ENCODE measurements around the gene ARHGAP35.
A peak's percentile ranks its signal among the peaks of the same experiment; 100 is the strongest.

The ARHGAP35 gene

DNA sequence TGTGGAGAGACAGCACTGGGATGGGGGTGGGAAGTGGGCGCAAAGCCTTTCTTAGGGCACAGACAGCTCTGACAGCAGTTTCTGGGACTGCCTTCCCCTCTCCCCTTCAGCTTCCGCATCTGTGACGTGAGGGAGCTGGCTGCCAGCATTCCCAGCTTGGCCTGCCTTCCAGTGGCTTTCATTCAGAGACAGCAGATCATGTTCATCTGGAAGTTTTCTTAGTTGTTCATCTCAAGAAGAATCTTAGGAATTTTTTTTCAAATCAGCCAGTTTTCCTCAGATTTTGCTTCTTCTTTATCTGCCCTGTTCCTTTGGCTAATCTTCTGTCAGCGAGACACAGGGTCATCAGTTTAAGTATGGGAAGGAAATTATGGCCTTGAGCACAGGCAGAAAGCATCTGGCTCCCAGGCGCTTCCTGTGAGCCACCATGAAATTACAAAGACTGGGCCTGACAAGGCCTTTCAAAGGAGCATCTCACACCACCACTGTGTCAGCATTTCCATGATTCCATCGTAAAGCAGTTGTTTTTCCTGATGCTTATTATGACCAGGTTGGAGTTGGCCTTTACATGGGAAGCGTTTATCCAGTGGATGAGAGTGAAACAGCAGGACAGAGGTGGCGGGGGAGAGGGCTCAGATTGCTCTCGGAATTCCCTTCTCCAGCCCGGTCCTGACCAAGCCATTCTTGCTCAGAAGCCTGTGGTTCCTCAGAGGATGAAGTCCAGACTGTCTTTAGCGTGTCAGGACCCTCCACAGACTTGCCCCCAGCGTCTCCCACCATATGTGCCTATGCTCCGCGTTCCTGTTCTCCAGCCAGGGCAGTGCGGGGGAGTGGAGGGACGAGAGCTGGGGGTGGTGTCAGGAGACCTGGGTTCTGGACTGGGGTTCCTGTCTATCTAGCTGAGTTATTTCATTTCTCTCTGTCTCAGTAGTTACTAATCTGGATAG is 43.6 kb downstream of the ARHGAP35 start:
- Histone ChIP-seq H3K27ac (ENCODE audit: low read depth, low read length) (peak overlapping the region; percentile 66), H3K79me2 (ENCODE audit: control insufficient read depth, insufficient read depth, low read length, unreplicated experiment) (peaks cover 83% of the 10 kb centered on the region), H3K4me1 (ENCODE audit: control insufficient read depth, insufficient read depth, low read length, unreplicated experiment) (peaks cover 45% of the 10 kb centered on the region), H2AFZ (ENCODE audit: low read length, unreplicated experiment) (no peak overlapping the region), H3K4me3 (ENCODE audit: low read depth, low read length) (no peak overlapping the region), H3K27me3 (ENCODE audit: insufficient read depth, low read length) (no peaks in the 10 kb centered on the region), H3K36me3 (ENCODE audit: insufficient read depth, low read length) (no peaks in the 10 kb centered on the region)

DNA sequence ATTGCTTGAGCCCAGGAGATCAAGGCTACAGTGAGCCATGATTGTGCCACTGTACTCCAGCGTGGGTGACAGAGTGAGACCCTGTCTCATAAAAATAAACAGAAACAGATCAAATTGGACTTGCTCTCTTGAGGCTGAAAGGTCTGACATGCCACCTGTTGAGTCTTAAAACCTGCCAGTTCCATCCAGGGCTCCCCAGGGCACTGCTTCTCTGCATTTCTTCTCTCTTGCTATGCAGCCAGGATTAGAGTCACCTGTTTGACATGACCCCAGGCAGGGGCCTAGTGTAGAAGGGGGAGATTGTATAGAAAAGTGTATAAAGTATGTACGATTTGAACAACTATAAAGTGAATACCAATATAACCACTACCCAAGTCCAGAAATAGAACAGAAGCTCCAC is 45.4 kb downstream of the ARHGAP35 start:
- Histone ChIP-seq H3K79me2 (ENCODE audit: control insufficient read depth, insufficient read depth, low read length, unreplicated experiment) (peaks cover 71% of the 10 kb centered on the region), H3K36me3 (ENCODE audit: insufficient read depth, low read length) (no peaks in the 10 kb centered on the region), H3K27ac (ENCODE audit: low read depth, low read length) (no peak overlapping the region), H2AFZ (ENCODE audit: low read length, unreplicated experiment) (no peak overlapping the region), H3K27me3 (ENCODE audit: insufficient read depth, low read length) (no peaks in the 10 kb centered on the region), H3K4me3 (ENCODE audit: low read depth, low read length) (no peak overlapping the region), H3K4me1 (ENCODE audit: control insufficient read depth, insufficient read depth, low read length, unreplicated experiment) (peaks cover 47% of the 10 kb centered on the region)

DNA sequence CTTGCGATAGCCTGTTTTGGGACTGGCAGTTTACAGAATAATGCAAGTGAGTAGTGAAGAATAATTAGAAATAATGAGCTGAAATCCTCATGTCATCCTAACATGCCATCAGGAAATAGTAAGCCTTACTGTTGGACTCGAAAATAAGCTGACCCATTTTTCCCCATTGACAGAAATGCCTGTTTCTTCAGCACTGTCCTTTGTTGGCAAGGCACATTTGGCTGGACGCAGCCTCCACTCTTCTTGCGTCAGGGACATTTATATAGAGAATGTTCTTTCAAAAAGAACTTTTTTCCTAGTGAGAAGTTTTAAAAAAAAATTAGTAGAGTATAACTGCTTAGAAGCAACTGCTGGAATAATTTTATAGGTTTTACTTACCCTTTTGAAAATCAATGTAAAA is 47.1 kb downstream of the ARHGAP35 start:
- peaks cover 68% of the 10 kb centered on the region for H3K79me2 ChIP-seq (ENCODE audit: control insufficient read depth, insufficient read depth, low read length, unreplicated experiment)
- no peaks in the 10 kb centered on the region for H3K27me3 ChIP-seq (ENCODE audit: insufficient read depth, low read length)

DNA sequence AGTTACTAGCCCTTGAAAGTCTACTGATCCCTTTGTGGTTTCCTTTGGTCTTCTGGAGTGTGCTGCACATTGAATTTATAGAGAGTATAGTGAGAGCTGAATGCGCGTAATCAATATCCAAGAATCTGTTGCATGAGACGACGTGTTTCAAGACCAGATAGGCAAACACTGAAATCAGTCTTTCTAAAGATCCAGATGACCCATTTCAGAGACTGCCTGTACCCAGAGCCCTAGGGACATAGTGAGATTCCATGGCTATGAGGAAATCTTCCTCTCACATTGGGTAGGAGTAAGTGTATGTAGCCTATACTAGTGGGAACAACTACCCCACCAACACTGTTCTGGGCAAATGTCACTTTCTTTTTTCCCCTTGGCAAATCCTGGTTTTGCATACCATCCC is 48.6 kb downstream of the ARHGAP35 start:
- Histone ChIP-seq H3K4me3 (ENCODE audit: low read depth, low read length) (no peak overlapping the region), H3K79me2 (ENCODE audit: control insufficient read depth, insufficient read depth, low read length, unreplicated experiment) (peaks cover 68% of the 10 kb centered on the region), H2AFZ (ENCODE audit: low read length, unreplicated experiment) (no peak overlapping the region), H3K27ac (ENCODE audit: low read depth, low read length) (no peak overlapping the region), H3K27me3 (ENCODE audit: insufficient read depth, low read length) (no peaks in the 10 kb centered on the region), H3K36me3 (ENCODE audit: insufficient read depth, low read length) (no peaks in the 10 kb centered on the region), H3K4me1 (ENCODE audit: control insufficient read depth, insufficient read depth, low read length, unreplicated experiment) (peaks cover 31% of the 10 kb centered on the region)

More for the DNA sequence above, 47.1 kb downstream of the ARHGAP35 start:
- Histone ChIP-seq H3K4me1 (ENCODE audit: control insufficient read depth, insufficient read depth, low read length, unreplicated experiment) (peaks cover 35% of the 10 kb centered on the region), H3K27ac (ENCODE audit: low read depth, low read length) (no peak overlapping the region), H3K4me3 (ENCODE audit: low read depth, low read length) (no peak overlapping the region), H2AFZ (ENCODE audit: low read length, unreplicated experiment) (no peak overlapping the region), H3K36me3 (ENCODE audit: insufficient read depth, low read length) (no peaks in the 10 kb centered on the region)

Data from ACC112 (cell line).